Fibroblast of villous mesenchyme (primary cell): ENCODE results near the gene TCF7L1. TPM values are rescaled to one million over a fixed set of nuclear protein-coding genes. Genes with fewer than 3 reads are reported as not detected.

Experiments used
- DNase-seq: peaks from one replicate; pipeline ENCODE4 v3.0.0-alpha.2; 2010; ENCODE audit warnings: low read depth
- H3K4me3 ChIP-seq: 2 replicates; pipeline ENCODE4 v1.5.1; 2011; ENCODE audit warnings: low read depth, mild to moderate bottlenecking, low read length
- CTCF ChIP-seq: IDR thresholded peaks from 2 replicates; pipeline ENCODE4 v1.5.1; 2012; ENCODE audit warnings: low read depth, mild to moderate bottlenecking, low read length; ENCODE audit not compliant: insufficient read depth
- total RNA-seq: library from RNA; depleted of rRNA; stranded (reverse); fragments of >200 nt; gene quantifications from 2 replicates; pipeline ENCODE4 v1.2.3, GENCODE V29; 2012

TCF7L1 gene
- total RNA-seq, 1 donor = 4.3 TPM

- peak; percentile 93 for TF ChIP-seq CTCF
- no peak overlapping the region for H3K4me3 ChIP-seq
- peak; percentile 64 for DNase-seq
Observed at GRCh38 chr2:85266146-85267041, 133.2 kb downstream of the TCF7L1 start.

- no peak for DNase-seq
- no peak for TF ChIP-seq CTCF
- no peak overlapping the region for H3K4me3 ChIP-seq
Observed at GRCh38 chr2:85269959-85270358, 136.8 kb downstream of the TCF7L1 start.

GRCh38 chr2:85272357-85272756, 139.2 kb downstream of the TCF7L1 start:
- DNase-seq = no peak
- no peak for TF ChIP-seq CTCF
- H3K4me3 ChIP-seq = no peak overlapping the region

- peak; percentile 76 for DNase-seq
Observed at GRCh38 chr2:85273738-85274731, 140.8 kb downstream of the TCF7L1 start.

GRCh38 chr2:85275984-85276540, 142.9 kb downstream of the TCF7L1 start:
- peak overlapping the region; percentile 44 for H3K4me3 ChIP-seq
- no peak for TF ChIP-seq CTCF
- DNase-seq = peak; percentile 48

More at GRCh38 chr2:85273738-85274731, 140.8 kb downstream of the TCF7L1 start:
- no peak overlapping the region for H3K4me3 ChIP-seq
- no peak for TF ChIP-seq CTCF

GRCh38 chr2:85276571-85277118, 143.5 kb downstream of the TCF7L1 start:
- H3K4me3 ChIP-seq = no peak overlapping the region
- no peak for TF ChIP-seq CTCF
- no peak for DNase-seq
